ENCODE results near the gene PC.

The PC gene

DNA sequence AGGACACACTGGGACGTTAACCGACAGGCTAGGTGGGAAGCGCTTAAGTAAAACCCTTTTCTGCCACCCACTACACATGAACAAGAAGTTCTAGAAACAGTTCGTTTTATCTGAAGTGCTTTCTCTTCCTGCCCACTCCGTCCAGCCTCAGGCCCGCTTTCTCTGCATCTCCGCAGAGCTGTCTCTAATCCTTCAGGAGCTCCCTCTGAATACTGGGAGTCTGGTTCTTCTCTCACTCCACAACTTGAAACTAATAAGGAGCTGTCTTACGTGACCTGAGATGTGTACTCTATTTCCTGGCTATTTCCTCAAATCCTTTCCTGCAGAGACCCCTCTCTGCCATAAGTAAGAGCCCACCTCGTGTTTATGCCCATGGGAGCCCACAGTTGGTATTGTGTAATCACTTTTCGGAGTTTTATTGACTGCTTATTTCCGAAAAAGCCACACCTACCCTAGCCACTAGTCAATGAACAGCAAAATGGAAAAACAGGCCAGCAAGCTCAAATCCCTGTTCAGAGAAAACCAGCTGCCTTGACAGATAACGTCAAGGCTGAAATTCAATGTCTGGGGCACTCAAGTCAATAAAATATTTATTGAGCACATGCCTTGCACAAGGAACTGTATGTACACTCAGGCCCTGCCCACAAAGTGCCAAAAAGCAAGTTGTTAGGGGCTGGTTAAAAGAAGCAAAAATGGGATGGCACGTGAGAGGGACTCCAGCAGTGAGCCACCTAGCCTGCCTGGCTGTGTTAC is 4.9 kb downstream of the PC start:
- DNase-seq: no peak

DNA sequence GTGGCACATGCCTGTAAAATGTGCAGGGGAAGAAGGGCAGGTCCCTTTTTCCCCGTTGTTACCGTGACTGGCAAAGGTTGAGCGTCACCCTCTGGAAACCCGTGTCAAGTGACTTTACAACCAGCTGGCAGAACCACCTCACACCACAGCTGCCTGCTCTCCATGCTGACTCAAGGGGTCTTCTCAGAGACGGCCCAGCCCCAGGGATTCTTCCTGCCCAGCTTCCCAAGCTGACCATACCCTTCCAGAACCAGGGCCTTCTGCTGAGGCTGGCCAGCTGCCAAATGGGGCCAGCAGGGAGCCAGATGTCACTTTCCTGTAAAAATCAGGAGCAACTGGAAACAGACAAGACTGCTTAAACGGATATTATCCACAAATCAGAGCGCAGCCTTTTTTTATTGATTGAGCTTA is 6.3 kb downstream of the PC start:
- no peak for DNase-seq

GRCh38 chr11:66951135-66951534 is 7.0 kb downstream of the PC start:
- no peak for DNase-seq

- no peak for DNase-seq
Measured at GRCh38 chr11:66950112-66950535, 8.1 kb downstream of the PC start.

DNA sequence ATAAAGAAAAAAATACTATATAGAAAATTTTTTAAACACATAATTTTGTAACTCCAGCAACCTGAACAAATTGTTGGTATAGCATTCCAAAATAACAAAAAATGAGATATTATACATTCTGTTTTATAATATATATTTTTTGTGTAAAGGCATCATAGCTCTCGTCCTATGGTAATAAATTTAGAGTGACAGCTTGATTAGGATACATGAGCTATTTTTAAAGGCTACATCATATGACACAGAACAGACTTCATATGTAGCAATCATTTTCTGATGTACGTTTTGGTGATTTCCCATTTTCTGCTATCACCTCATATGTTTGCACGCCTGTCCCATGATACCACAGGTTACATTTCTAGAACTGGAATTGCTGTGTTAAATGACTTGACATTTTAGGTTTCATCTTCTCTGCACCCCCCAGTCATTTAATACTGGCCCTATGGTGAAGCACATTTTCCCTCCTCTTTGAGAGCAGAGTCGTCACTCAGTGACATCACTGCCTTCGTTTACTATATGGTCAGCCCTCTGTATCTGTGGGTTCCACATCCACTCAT is 19.5 kb downstream of the PC start:
- no peak for DNase-seq

DNA sequence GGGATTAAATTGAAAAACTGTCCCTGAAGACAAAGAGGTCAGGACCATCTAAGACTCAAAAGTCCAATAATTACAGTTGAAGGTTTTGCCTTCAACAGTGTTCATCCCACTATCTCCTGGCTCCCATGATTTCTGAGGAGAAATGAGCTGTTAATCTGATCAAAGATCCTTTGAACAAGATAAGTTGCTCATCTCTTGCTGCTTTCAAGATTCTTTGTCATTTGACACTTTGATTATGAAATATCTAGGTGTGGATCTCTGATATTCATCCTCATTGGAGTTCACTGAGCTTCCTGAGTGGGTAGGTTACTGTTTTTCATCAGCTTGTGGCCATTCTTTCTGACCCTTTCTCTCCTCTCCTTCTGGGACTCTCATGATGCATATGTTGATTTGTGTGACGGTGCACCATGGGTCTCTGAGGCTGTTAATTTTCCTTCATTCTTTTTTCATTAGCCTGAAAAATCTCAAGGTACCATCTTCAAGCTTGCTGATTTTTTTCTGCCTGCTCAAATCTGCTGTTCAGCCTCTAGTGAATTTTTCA is 20.9 kb downstream of the PC start:
- no peak for DNase-seq

DNA sequence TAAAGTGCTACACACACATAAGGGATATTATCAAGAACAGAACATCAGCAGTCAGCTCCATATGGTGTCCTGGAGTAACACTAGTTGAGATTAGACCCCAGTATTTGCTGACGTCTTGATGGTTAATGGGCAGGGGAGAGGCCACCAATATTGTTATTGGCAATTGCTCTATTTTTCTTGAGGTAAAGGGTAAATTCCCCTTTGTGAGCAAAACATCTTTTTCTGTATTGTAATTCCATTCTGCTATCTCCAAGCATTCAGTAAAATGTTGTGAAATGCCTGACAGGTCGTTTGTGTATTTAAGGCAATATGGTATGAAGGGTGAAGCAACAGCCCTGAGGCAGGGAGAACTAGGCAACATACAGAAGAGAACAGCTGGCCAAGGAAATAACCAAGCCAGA is 21.9 kb downstream of the PC start:
- no peak for DNase-seq

DNA sequence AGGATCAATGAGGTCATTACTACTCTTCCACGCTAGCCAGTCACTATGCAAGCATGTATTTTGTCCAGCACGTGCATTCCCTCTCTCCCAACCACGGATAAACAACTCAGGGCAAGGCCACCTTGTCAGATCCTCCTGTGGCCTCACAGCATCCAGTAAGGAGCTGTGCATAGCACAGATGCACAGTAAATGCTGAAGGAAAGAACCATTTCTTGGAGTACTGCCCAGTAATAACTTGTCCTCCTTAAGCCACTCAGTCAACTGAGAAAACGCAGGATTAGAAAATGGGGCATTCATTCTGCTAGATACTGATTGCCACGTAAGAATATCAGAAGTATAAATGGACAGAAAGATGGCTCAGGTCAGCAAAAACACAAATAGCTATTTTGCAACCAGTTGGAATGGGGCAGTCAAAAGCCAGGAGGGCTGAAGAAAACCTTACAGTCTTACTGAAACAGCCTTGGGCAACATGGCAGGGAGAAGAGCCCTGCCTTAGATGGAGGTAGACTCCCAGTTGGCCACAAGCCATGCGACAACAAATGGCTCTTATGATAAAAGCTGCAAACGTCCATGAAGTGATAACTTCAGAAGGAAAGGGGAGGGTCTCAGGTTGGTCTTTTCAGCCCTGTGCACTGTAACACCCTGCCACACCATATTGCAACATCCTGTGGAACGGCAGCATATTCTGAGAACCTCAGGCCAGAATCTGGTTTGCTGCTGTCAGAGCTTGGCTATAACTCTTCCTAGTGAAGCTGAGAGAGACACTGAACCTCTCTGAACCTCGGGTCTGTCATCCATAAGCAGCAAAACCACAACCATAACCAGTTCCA is 23.0 kb downstream of the PC start:
- no peak for DNase-seq

DNA sequence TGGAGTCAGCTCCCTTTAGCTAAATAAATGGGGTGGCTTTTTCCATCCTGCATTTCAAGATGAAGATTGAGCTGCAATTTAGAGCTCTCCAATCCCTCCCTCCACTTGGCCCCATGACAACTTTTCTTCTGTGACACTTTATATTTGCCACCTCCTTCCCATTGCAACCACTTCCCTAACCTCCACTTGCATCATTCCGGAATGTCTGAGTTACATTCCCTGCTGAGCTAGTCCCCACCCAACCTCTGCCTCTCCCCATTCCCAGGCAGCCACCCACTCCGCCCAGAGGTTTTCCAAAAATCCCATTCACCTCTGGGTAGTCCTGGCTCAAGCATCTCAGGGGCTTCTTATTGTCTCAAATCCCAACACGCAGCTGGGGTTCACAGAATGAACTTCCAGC is 24.7 kb downstream of the PC start:
- DNase-seq: no peak

DNA sequence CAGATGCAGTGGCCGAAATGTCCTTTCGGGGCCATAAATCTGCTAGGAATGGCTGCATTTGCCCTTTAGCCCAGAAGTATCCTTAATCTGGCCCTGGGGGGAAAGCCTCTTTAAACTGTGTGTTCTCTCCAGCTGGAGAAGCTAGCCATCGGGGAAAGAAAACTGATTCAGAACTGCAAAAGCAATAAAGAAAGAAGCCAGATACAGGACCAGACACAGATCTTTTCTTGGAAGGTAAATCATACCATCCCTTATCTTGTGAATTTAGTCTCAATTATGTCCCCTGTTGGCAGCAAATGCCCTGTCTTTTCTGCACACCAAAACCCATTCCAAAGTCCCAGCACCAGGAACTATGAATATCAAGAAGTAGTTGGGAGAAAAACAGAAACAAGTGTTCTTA is 25.6 kb downstream of the PC start:
- no peak for DNase-seq

- DNase-seq: no peak
Measured at GRCh38 chr11:66929753-66930152, 28.4 kb downstream of the PC start.

- DNase-seq: no peak
Measured at GRCh38 chr11:66924272-66924671, 33.9 kb downstream of the PC start.

GRCh38 chr11:66922551-66922950 is 35.6 kb downstream of the PC start:
- no peak for DNase-seq

DNA sequence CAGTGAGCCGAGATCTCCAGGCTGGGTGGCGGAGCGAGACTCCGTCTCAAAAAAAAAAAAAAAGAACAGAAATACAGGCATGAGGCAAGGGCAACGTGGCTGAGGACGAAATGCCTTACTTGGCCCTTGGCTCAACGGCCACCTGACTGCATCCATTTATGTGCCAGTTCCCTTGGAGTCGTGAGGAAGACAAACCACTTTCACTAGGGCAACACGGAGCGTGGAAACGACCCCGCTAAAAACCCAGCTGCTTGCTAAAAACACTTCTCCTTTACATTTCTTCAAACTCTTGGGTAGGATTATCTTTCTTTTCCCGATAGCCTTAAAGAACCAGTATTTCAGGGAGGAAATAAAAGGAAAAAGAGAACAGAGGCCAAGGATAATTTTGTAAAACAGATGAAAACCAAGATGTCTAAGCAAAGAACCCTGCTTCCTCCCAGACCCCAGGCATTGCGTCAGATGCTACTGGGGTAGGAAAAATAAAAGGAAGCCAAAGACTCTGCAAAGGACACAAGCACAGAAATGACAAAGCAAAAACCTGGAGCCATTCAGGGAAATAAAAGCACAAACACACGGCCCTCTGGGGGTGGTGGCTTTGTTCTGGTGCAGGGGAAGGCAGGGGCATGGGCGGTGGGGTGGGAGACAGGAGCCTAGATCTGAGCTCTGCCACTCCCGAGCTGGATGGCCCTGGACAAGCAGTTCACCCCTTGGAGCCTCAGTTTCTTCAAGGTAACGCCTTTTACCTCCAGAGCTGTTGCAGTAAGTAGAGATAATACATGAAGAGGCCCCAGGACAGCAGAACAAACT is 37.0 kb downstream of the PC start:
- no peak for DNase-seq

DNA sequence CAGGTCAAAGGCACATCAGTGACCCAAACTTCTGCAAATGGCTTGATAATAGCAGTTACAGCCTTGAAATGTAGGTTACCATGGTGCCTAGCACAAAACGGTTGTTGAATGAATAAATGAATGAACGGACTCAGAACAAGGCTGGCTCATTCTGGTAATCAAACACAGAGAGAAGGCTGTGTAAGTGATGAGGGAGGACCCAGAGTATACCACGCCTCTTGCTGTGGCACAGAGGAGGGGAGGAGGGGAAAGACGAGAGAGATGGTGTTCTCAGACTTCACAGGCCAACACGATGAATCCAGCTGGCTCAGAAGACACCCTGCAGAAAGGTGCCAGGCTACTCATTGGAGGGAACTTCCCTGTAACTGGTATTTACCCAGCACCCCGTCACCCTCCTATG is 38.3 kb downstream of the PC start:
- DNase-seq: no peak

- no peak for DNase-seq
Measured at GRCh38 chr11:66918741-66919140, 39.4 kb downstream of the PC start.

DNA sequence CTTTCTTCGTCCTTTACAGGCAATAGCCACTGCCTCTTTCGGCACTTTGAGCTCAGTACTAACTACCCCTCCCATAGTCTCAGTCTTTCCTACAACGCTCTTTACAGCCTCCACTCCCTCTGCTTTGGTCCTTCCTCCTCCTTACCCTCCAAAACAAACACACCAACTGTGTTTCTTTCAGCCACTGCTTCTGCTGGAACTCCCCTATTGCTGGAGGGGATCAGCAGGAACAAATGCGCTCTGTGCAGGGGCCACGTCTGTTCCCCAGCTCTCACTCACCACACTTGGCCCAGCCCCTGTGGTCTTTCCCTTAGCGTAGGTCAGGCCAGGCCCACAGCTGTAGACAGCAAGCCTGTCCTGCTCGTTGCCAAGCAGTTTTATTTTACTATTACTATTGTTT is 42.3 kb downstream of the PC start:
- DNase-seq: no peak

DNA sequence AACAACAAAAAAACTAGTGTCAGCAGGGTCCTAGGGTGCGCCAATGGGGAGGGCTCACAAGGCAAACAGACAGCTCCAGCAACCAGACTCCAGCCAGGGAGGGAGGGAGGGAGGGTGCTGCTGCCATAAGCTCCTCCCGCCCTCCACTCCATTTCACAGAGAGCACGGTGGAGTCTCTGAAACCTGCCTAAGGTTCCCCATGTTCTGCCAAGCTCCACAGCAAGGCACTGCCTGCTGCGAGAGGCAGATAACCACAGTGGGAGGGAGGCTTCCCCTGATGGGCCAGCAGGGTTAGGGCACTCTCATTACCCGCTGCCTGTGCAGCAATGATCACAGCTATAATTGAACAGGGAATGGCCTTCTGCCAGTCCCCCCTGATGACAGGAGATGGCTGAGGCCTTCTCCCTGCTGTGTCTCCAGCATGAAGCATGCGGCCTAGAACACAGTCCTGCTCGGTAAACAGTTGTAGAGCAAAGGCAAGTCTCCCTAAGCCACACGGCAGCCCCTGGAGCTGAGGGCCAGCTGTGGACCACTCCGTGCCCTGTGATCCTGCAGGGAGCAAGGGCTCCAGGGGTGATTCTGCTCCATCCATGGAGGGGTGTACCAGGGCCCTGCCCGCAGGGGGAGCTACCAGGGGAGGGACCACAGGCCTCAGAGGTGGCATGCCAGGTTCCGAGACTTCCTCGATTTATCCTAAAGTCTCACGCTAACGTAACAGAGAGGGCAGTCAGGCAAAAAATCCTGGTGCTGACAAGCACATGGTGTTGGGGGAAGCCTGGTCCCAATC is 42.9 kb downstream of the PC start:
- no peak for DNase-seq

DNA sequence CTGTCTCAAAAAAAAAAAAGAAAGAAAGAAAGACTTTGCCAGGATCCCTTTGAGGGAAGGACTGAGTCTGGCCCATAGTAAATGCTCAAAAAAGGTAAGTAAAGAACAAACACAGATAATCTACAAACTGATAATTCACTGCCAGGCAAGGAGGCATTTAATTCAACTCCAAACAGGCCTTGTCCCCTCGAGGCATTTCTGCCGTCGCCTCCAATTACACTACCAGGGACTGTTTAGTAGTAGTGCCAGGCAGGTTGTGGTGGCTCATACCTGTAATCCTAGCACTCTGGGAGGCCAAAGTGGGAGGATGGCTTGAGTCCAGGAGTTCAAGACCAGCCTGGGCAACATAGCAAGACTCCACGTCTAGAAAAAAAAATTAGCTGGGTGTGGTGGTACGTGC is 43.7 kb downstream of the PC start:
- no peak for DNase-seq

GRCh38 chr11:66912911-66913310 is 45.3 kb downstream of the PC start:
- no peak for DNase-seq

DNA sequence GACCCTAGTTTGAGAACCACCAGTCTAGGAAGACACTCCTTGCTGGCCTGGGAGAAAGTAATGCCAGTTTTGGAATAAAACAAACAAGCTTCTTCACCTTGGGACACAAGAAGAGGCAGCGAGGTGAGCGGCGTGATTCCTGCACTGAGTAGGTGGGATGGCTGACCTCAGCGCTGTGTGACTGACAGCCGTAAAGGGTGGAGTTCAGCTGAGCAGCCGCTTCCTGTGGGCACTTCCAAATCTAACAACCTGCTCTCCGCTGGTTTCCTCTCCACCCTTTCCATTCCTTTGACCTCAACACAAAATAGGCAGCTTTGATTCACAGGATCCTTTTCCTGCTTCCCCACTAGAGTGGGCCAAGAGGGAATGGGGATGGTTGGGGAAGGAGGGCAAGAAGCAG is 45.8 kb downstream of the PC start:
- no peak for DNase-seq

- DNase-seq: no peak
Measured at GRCh38 chr11:66910669-66911068, 47.5 kb downstream of the PC start.
